CD4-positive, alpha-beta T cell (primary cell): ENCODE measurements around the gene CCDC85B. TPM values are rescaled to one million over a fixed set of nuclear protein-coding genes. Genes with fewer than 3 reads are reported as not detected.
A peak's percentile ranks its signal among the peaks of the same experiment; 100 is the strongest.

ENCODE experiments used
- ATAC-seq: fragments of 200-7000 bp; cut with Tn5 transposase; one replicate; pipeline ENCODE4 v1.10.0; 2022; ENCODE audit warnings: mild to moderate bottlenecking; ENCODE audit not compliant: poor library complexity
- CTCF ChIA-PET: fragments of 350-600 bp; sonication (Branson Sonifier 250); formaldehyde crosslinking; loops from one replicate; lab custom pipeline; 2021; ENCODE audit warnings: antibody characterized with exemption, inconsistent platforms; lab: Charles Lee
- POLR2A ChIA-PET: fragments of 350-600 bp; sonication (Branson Sonifier 250); formaldehyde crosslinking; loops from one replicate; lab custom pipeline; 2021; ENCODE audit warnings: antibody characterized with exemption, inconsistent platforms; lab: Charles Lee
- DNase-seq, 14 experiments: peaks; one replicate each; pipeline ENCODE4 v3.0.0-alpha.2; 2013 to 2020; ENCODE audit warnings: mixed read lengths in 2 of 14
- H3K27ac ChIP-seq, 2 donors: one replicate each; pipeline versions ENCODE4 v1.5.1 to v1.7.0; 2013; ENCODE audit warnings: low read length in 2 of 2, low read depth in 1 of 2, mild to moderate bottlenecking in 1 of 2
- H3K27me3 ChIP-seq, 2 experiments: 1 replicate in 1 of 2; 2 replicates in 1 of 2; pipeline versions ENCODE4 v1.6.1 to v1.7.0; 2013; ENCODE audit warnings: low read length in 2 of 2, control low read depth in 1 of 2, mild to moderate bottlenecking in 1 of 2, moderate library complexity in 1 of 2; ENCODE audit not compliant: insufficient read depth in 2 of 2, control insufficient read depth in 1 of 2
- H3K36me3 ChIP-seq: one replicate; pipeline ENCODE4 v1.6.1; 2013; ENCODE audit warnings: low read length, control low read depth; ENCODE audit not compliant: insufficient read depth
- H3K4me1 ChIP-seq: one replicate; pipeline ENCODE4 v1.6.1; 2013; ENCODE audit warnings: low read length, control low read depth; ENCODE audit not compliant: insufficient read depth
- H3K4me3 ChIP-seq: one replicate; pipeline ENCODE4 v1.5.1; 2013; ENCODE audit warnings: mild to moderate bottlenecking, low read length, moderate library complexity
- H3K9me3 ChIP-seq, 2 experiments: 1 replicate in 1 of 2; 2 replicates in 1 of 2; pipeline versions ENCODE4 v1.6.1 to v1.7.0; 2013; ENCODE audit warnings: low read length in 2 of 2, mild to moderate bottlenecking in 2 of 2, control low read depth in 1 of 2, moderate library complexity in 1 of 2; ENCODE audit not compliant: control insufficient read depth in 1 of 2, insufficient read depth in 1 of 2
- H3K27ac Mint-ChIP-seq: one replicate; pipeline ENCODE4 v1.8.0; 2020; ENCODE audit warnings: mixed read lengths
- H3K27me3 Mint-ChIP-seq: one replicate; pipeline ENCODE4 v1.8.0; 2021; ENCODE audit warnings: mixed read lengths
- H3K36me3 Mint-ChIP-seq: one replicate; pipeline ENCODE4 v1.8.0; 2021; ENCODE audit warnings: low read depth, mixed read lengths
- H3K4me1 Mint-ChIP-seq: one replicate; pipeline ENCODE4 v1.8.0; 2021; ENCODE audit warnings: low read depth, mixed read lengths
- H3K4me3 Mint-ChIP-seq: one replicate; pipeline ENCODE4 v1.8.0; 2020; ENCODE audit warnings: mild to moderate bottlenecking, mixed read lengths
- H3K9me3 Mint-ChIP-seq: one replicate; pipeline ENCODE4 v1.8.0; 2020; ENCODE audit warnings: mixed read lengths
- CTCF ChIP-seq: fragments of 200-600 bp; IDR thresholded peaks from one replicate; pipeline ENCODE4 v1.8.0; 2022; ENCODE audit warnings: antibody characterized with exemption, mild to moderate bottlenecking
- intact Hi-C, 2 experiments: fragments of 100-400 bp; cut with DNase I in 1 of 2; cut with micrococcal nuclease in 1 of 2; formaldehyde crosslinking; loops; one replicate each; pipeline versions ENCODE4 v1.15.1 to v1.9.0; 2023 to 2025; cut with DNase I, micrococcal nuclease
- total RNA-seq, 174 experiments: library from RNA in 2 of 174; stranded (reverse) in 2 of 174; gene quantifications; one replicate each; pipeline ENCODE4 v1.2.3 and lab custom pipeline; 2021 to 2026

CCDC85B gene
- total RNA-seq, 2 experiments from 2014 or later = 23.1 to 25.8 TPM

GRCh38 chr11:65883058-65883761 is 7.3 kb upstream of the CCDC85B start:
- Mint-ChIP-seq H3K9me3 (no peaks in the 10 kb centered on the region), H3K27me3 (no peaks in the 10 kb centered on the region), H3K4me1 (peaks cover 37% of the 10 kb centered on the region), H3K27ac (no peak overlapping the region), H3K4me3 (no peak overlapping the region), H3K36me3 (peaks cover 39% of the 10 kb centered on the region)
- peaks cover 35% of the 10 kb centered on the region for H3K36me3 ChIP-seq
- no peaks in the 10 kb centered on the region for H3K9me3 ChIP-seq
- no peak overlapping the region for H3K4me3 ChIP-seq
- intact Hi-C loops = loop anchor here in 1 of 2 experiments (10.0 kb wide), 1 partner anchor 168 kb away; the partner anchor contains the start of gene KAT5
- H3K27me3 ChIP-seq = no peaks in the 10 kb centered on the region
- CTCF ChIA-PET = interaction anchor here (1.1 to 3.5 kb wide), 4 partner anchors 9 to 91 kb away, joined by 3 to 37 read pairs (median 16); partner anchors contain the start of genes C11orf68, DRAP1 and MUS81
- ATAC-seq (no peak), DNase-seq (peak in 1 of 14 experiments; percentile 0)
- no peak overlapping the region for H3K27ac ChIP-seq
- H3K4me1 ChIP-seq = peaks cover 57% of the 10 kb centered on the region
- TF ChIP-seq CTCF = no peak
- POLR2A ChIA-PET = interaction anchor here (1.8 to 3.0 kb wide), 2 partner anchors 10 to 23 kb away, joined by 11 to 56 read pairs; partner anchors contain the start of genes CFL1 and MUS81

- ChIA-PET CTCF (interaction anchor here (0.7 to 3.5 kb wide), 33 partner anchors 8 to 172 kb away, joined by 3 to 37 read pairs (median 5); partner anchors contain the start of genes BANF1, C11orf68, CFL1 and DRAP1), POLR2A (interaction anchor here (0.7 to 3.0 kb wide), 13 partner anchors 10 to 387 kb away, joined by 3 to 56 read pairs (median 6); partner anchors contain the start of genes BANF1, CFL1, EIF1AD and KAT5)
- peaks cover 45% of the 10 kb centered on the region for H3K4me1 Mint-ChIP-seq
- H3K4me1 ChIP-seq = peaks cover 54% of the 10 kb centered on the region
- H3K27ac ChIP-seq = no peak overlapping the region
- no peaks in the 10 kb centered on the region for H3K27me3 ChIP-seq
- ATAC-seq (no peak), DNase-seq (no peak)
- peaks cover 35% of the 10 kb centered on the region for H3K36me3 ChIP-seq
- H3K36me3 Mint-ChIP-seq = peaks cover 45% of the 10 kb centered on the region
- no peaks in the 10 kb centered on the region for H3K9me3 Mint-ChIP-seq
- no peak overlapping the region for H3K4me3 ChIP-seq
- peak overlapping the region; percentile 75 for H3K27ac Mint-ChIP-seq
- TF ChIP-seq CTCF = no peak
- no peaks in the 10 kb centered on the region for H3K27me3 Mint-ChIP-seq
- H3K9me3 ChIP-seq = no peaks in the 10 kb centered on the region
- peak overlapping the region; percentile 84 for H3K4me3 Mint-ChIP-seq
- intact Hi-C loops = loop anchor here (1.0 to 10.0 kb wide), 3 partner anchors 24 to 169 kb away; partner anchors contain the start of genes KAT5 (in 1 of the 2) and MUS81 (in 1 of the 2)
These were observed 6.4 kb upstream of the CCDC85B start for GRCh38 chr11:65883786-65884715.

GRCh38 chr11:65884716-65885092 is 5.8 kb upstream of the CCDC85B start:
- peaks cover 48% of the 10 kb centered on the region for H3K36me3 Mint-ChIP-seq
- ChIA-PET CTCF (interaction anchor here (0.7 to 3.5 kb wide), 34 partner anchors 8 to 173 kb away, joined by 3 to 37 read pairs (median 5); partner anchors contain the start of genes BANF1, C11orf68, CFL1 and DRAP1), POLR2A (interaction anchor here (0.7 to 3.0 kb wide), 14 partner anchors 9 to 388 kb away, joined by 3 to 56 read pairs (median 6); partner anchors contain the start of genes BANF1, CFL1, EIF1AD and KAT5)
- H3K4me3 Mint-ChIP-seq = peak overlapping the region; percentile 84
- peaks cover 49% of the 10 kb centered on the region for H3K4me1 Mint-ChIP-seq
- Histone ChIP-seq H3K36me3 (peaks cover 35% of the 10 kb centered on the region), H3K4me1 (peaks cover 54% of the 10 kb centered on the region), H3K4me3 (no peak overlapping the region), H3K27ac (no peak overlapping the region), H3K27me3 (no peaks in the 10 kb centered on the region), H3K9me3 (no peaks in the 10 kb centered on the region)
- H3K27me3 Mint-ChIP-seq = no peaks in the 10 kb centered on the region
- H3K9me3 Mint-ChIP-seq = no peaks in the 10 kb centered on the region
- peak overlapping the region; percentile 75 for H3K27ac Mint-ChIP-seq
- DNase-seq (peak; percentile 69 to 91 (median 80)), ATAC-seq (peak; percentile 47)
- intact Hi-C loops = loop anchor here (1.0 to 10.0 kb wide), 3 partner anchors 24 to 170 kb away; partner anchors contain the start of genes KAT5 (in 1 of the 2) and MUS81 (in 1 of the 2)
- peak; percentile 99 for TF ChIP-seq CTCF
